ENCODE measurements around the gene ARHGDIA. TPM values are rescaled to one million over a fixed set of nuclear protein-coding genes. Genes with fewer than 3 reads are reported as not detected.

The ARHGDIA gene
- total RNA-seq, 6 experiments from 2014 or later: 758 to 1,040 (median 908) TPM

DNA sequence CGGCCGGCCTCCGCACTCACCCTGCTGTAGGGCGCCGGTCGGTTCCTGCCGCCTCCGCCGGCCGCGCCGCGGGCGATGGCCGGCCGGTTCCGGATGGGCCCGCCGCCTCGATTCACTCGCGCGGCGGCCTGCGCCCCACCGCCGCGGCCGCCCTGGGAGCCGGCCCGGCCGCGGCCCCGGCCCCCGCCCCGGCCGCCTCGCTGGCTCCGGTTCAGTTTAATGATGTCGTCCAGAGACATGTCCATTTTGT lies 20.1 kb upstream of the ARHGDIA start:
- no peak for DNase-seq
- Mint-ChIP-seq H3K36me3 (ENCODE audit: low read depth) (peaks cover 29% of the 10 kb centered on the region), H3K4me1 (ENCODE audit: low read depth) (peaks cover 26% of the 10 kb centered on the region), H3K4me3 (peak overlapping the region; percentile 90), H3K27me3 (ENCODE audit: insufficient read depth) (no peaks in the 10 kb centered on the region; the same call in 1 of the 2 replicates), H3K9me3 (no peaks in the 10 kb centered on the region), H3K27ac (peak overlapping the region; percentile 95)
- no peak for TF ChIP-seq CTCF (IDR thresholded peaks at IDR 0.05)

DNA sequence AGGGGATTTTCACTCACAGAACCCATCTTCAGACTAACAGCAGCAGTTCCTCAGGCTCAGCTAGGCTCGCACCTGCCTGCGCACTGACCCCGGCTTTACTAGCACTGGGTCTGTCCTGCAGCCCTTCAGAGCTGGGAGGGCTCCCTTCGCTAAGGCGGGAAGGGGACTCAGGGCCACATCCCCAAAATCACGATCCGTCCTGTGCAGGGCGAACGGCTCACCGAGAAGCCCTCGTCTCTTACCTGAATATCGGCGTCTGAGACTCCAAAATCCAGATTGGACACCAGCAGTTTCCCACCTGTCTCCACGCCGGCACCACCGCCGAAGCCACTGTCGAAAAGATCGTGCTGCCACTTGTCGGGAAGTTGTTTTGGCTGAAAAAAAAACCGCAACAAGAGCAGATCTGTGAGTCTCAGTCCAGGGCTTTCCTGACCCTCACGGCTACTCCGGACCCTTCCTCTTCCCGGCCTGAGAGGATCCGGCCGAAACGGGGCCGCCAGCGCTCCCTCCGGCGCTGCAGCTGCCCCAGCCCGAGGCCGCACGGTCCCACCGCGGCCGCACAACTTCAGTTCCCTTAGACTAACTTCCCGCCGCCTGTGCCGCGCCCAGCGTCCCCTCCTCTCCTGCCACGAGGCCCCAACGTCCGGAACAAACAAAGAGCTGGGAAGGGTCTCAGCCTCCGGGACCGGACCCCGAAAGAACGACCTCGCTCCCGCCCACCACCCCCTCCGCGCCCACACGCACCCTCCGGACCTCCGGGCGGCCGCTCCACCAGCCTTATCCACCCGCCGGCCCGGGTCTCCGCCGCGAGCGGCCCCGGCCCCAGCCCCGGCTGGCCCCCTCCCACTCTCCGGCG lies 19.5 kb upstream of the ARHGDIA start:
- H3K4me1 Mint-ChIP-seq (ENCODE audit: low read depth): peaks cover 32% of the 10 kb centered on the region
- TF ChIP-seq CTCF (IDR thresholded peaks at IDR 0.05): no peak

DNA sequence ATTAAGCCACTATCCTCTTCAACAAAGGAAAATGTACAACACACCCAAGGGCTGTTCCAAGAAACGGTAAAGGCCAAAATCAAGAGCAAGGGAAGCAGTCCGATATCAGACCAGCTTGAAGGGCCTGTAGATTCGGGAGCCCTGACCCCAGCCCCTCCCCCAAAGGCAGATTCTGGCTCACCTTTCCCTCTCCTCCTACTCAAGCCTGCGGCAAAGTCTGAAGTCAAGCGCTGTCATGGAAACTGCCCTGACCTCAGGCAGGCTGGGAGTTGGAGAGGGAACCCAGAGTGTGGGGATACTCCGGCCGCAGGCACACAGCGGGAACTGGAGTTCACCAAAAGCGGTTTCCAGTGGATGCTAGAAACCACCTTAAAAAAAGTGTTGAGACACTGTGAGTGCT lies 18.5 kb upstream of the ARHGDIA start:
- Mint-ChIP-seq H3K27me3 (ENCODE audit: insufficient read depth) (peaks cover 4% of the 10 kb centered on the region), H3K27ac (peak overlapping the region; percentile 89), H3K9me3 (no peaks in the 10 kb centered on the region), H3K4me1 (ENCODE audit: low read depth) (peaks cover 37% of the 10 kb centered on the region), H3K36me3 (ENCODE audit: low read depth) (peaks cover 41% of the 10 kb centered on the region), H3K4me3 (peak overlapping the region; percentile 91)
- no peak for TF ChIP-seq CTCF (IDR thresholded peaks at IDR 0.05)
- no peak for DNase-seq

More for the DNA sequence above, 19.5 kb upstream of the ARHGDIA start:
- no peak for DNase-seq
- H3K9me3 Mint-ChIP-seq: no peaks in the 10 kb centered on the region
- peak overlapping the region; percentile 91 for H3K4me3 Mint-ChIP-seq
- H3K27me3 Mint-ChIP-seq (ENCODE audit: insufficient read depth): peaks cover 4% of the 10 kb centered on the region
- peaks cover 33% of the 10 kb centered on the region for H3K36me3 Mint-ChIP-seq (ENCODE audit: low read depth)
- H3K27ac Mint-ChIP-seq: peak overlapping the region; percentile 89

DNA sequence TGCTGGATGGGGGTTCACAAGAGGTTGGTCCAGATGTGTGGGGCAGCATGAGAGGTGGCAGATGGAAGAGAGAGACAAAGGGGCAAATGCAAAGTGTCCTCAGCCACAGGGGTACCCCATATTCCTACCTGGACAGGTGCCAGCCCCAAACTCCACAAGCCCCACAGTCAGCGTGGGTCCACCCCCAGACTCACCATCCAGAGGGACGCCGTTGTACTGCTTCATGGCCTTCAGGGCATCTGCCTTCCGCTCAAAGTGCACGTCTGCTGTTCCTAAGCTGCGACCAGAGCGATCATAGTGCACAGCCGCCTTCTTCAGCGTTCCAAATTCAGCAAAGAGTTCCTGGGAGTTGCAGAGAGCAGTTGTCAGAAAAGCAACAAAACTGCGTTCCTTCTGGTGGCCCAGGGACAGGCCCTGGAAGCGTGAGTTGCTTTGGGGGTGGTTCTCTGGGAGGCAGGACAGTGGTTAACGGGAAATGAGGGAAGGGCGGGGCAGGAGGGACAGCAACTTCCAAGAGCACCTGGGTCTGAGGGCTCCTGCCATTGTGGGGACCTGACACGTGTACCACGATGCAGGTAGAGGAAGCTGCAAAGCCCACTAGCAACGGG lies 18.0 kb upstream of the ARHGDIA start:
- peaks cover 4% of the 10 kb centered on the region for H3K27me3 Mint-ChIP-seq (ENCODE audit: insufficient read depth)
- H3K4me1 Mint-ChIP-seq (ENCODE audit: low read depth): peaks cover 37% of the 10 kb centered on the region
- H3K27ac Mint-ChIP-seq: peak overlapping the region; percentile 51
- DNase-seq: no peak
- H3K4me3 Mint-ChIP-seq: peak overlapping the region; percentile 39
- H3K9me3 Mint-ChIP-seq: no peaks in the 10 kb centered on the region
- no peak for TF ChIP-seq CTCF (IDR thresholded peaks at IDR 0.05)
- peaks cover 46% of the 10 kb centered on the region for H3K36me3 Mint-ChIP-seq (ENCODE audit: low read depth)

- H3K9me3 Mint-ChIP-seq: no peaks in the 10 kb centered on the region
- no peak for DNase-seq
- peaks cover 47% of the 10 kb centered on the region for H3K36me3 Mint-ChIP-seq (ENCODE audit: low read depth)
- no peak for TF ChIP-seq CTCF (IDR thresholded peaks at IDR 0.05)
- H3K27ac Mint-ChIP-seq: peak overlapping the region; percentile 21; the same call in 1 of the 2 replicates
- peaks cover 37% of the 10 kb centered on the region for H3K4me1 Mint-ChIP-seq (ENCODE audit: low read depth)
- no peak overlapping the region for H3K4me3 Mint-ChIP-seq
- H3K27me3 Mint-ChIP-seq (ENCODE audit: insufficient read depth): peaks cover 4% of the 10 kb centered on the region
These were observed 17.2 kb upstream of the ARHGDIA start for GRCh38 chr17:81888105-81888987.
